ENCODE data around the gene SCN3B. TPM values are rescaled to one million over a fixed set of nuclear protein-coding genes. Genes with fewer than 3 reads are reported as not detected.

The SCN3B gene
- total and polyA plus RNA-seq, 2 of the 4 experiments (the other 2 are of a cell fraction), result under 0.01 to 0.03 TPM

- TF ChIP-seq BHLHE40 (IDR thresholded peaks at IDR 0.05; ENCODE audit: low read depth, low read length) (no peak), MAZ (IDR thresholded peaks at IDR 0.05; ENCODE audit: borderline replicate concordance, low read depth, low read length) (no peak)
Measured at GRCh38 chr11:123611698-123612097, 42.7 kb downstream of the SCN3B start (continued).

DNA sequence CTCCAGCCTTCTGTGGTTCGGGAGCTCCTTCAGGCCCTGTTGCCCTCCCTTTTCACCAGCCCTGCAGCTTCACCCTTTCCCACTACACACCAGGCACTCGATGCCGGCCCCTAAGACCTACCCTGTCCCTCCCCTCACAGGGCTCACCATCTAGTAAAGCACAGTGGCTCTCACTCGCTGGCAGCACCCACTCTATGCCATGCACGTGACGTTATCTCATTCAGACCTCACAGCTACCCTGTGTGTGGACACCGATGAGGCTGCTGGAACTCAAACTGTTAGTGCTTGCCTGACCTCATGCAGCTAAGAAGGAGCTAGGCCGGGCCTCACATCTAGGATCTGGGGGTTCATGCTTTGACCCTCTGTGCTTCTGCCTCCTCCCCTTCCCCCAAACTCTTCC, 45.5 kb downstream of the SCN3B start:
- ChIA-PET CTCF (no interaction called here), POLR2A (ENCODE audit: unreplicated experiment) (no interaction called here)
- dilution Hi-C loops (cut with HindIII; ENCODE audit: low sequenced_read_pairs, unreplicated experiment) (no loop called here), in situ Hi-C loops (cut with MboI; ENCODE audit: low sequenced_read_pairs) (no loop called here), intact Hi-C loops (cut with micrococcal nuclease) (no loop called here)
- H3K9ac ChIP-seq (ENCODE audit: low read depth, low read length), result no peak overlapping the region
- no peak overlapping the region for H2BK120ac ChIP-seq (ENCODE audit: low read depth, low read length)
- no peak overlapping the region for H3K56ac ChIP-seq (ENCODE audit: extremely low read depth, insufficient read depth, low read length)
- no peak overlapping the region for H3K27ac ChIP-seq (ENCODE audit: insufficient read depth, low read length)
- no peak for TF ChIP-seq SMC3 (IDR thresholded peaks at IDR 0.05; ENCODE audit: low read depth, low read length)
- no peak for TF ChIP-seq MAZ (IDR thresholded peaks at IDR 0.05; ENCODE audit: borderline replicate concordance, low read depth, low read length)
- TF ChIP-seq BHLHE40 (IDR thresholded peaks at IDR 0.05; ENCODE audit: low read depth, low read length), result no peak
- no TSS peak for BruUV-seq (replicated peaks)
- H3K4ac ChIP-seq (ENCODE audit: low read depth, low read length), result no peak overlapping the region
- 90% methylated on average over 4 of the region's 8 CpGs; no CpG with 5 or more reads in 1 of the 2 experiments for WGBS, 2 experiments (ENCODE audit: extremely low coverage in 2 of 2, insufficient read length in 1 of 2)
- H3K18ac ChIP-seq (ENCODE audit: low read depth, low read length), result no peak overlapping the region
- DNase-seq, result no peak
- no peaks in the 10 kb centered on the region for H3K79me1 ChIP-seq (ENCODE audit: low read depth in 1 of 2, low read length in 2 of 2)
- peaks cover 5% of the 10 kb centered on the region; the same call in 1 of the 2 replicates for H3K9me1 ChIP-seq (ENCODE audit: insufficient read depth, low read length)
- H3K23ac ChIP-seq (ENCODE audit: low read depth, low read length), result no peak overlapping the region
- no peak overlapping the region for H3K4me3 ChIP-seq (ENCODE audit: insufficient read depth, low read depth, low read length)
- no peak overlapping the region for H2BK5ac ChIP-seq (ENCODE audit: low read depth, low read length, poor library complexity, severe bottlenecking)
- H3K4me1 ChIP-seq (ENCODE audit: control insufficient read depth, insufficient read depth, low read length), result no peaks in the 10 kb centered on the region
- H2AFZ ChIP-seq (replicated peaks; ENCODE audit: low read length, poor library complexity), result no peak overlapping the region
- no peak overlapping the region for H2AK5ac ChIP-seq (ENCODE audit: low read depth, low read length)
- no peak overlapping the region for H3K14ac ChIP-seq (replicated peaks; ENCODE audit: low read depth, low read length)
- H3K27me3 ChIP-seq (ENCODE audit: control insufficient read depth, insufficient read depth, low read length), result no peaks in the 10 kb centered on the region
- H2BK20ac ChIP-seq (ENCODE audit: low read depth, low read length), result no peak overlapping the region
- no peak for ATAC-seq (ENCODE audit: low read depth)
- H4K20me1 ChIP-seq (ENCODE audit: insufficient read depth, low read length), result no peaks in the 10 kb centered on the region
- no peak overlapping the region for H4K91ac ChIP-seq (ENCODE audit: insufficient read depth, low read depth, low read length)
- H3K4me2 ChIP-seq (ENCODE audit: low read depth, low read length), result no peak overlapping the region
- peaks cover 17% of the 10 kb centered on the region for H3K36me3 ChIP-seq (ENCODE audit: control insufficient read depth, insufficient read depth, low read length)
- no peak overlapping the region for H2BK15ac ChIP-seq (ENCODE audit: low read depth, low read length)
- H4K8ac ChIP-seq (ENCODE audit: low read depth in 2 of 2, low read length in 2 of 2), result no peak overlapping the region
- no peak overlapping the region for H4K5ac ChIP-seq (ENCODE audit: low read depth, low read length)
- H2AK9ac ChIP-seq (replicated peaks; ENCODE audit: low read depth, low read length, poor library complexity), result peak overlapping the region; percentile 20
- no peaks in the 10 kb centered on the region for H3K9me3 ChIP-seq (ENCODE audit: control insufficient read depth, insufficient read depth, low read length)
